ENCODE measurements around the gene CDRT15.
"Not testable (repeated sequence)": the region's sequence is repeated elsewhere in the genome, so short reads cannot be mapped to it uniquely, and the experiment has no call there.

CDRT15 gene

GRCh38 chr17:14236762-14237161 is at the start of gene CDRT15:
CDRT15 (minus strand) TSS chr17:14236862; CDS start chr17:14236833, 29 bp downstream.
- DNase-seq (ENCODE audit: low read depth); H3K4me3 ChIP-seq (ENCODE audit: control insufficient read depth, low read depth, low read length): not testable (repeated sequence)

- no peak for TF ChIP-seq CTCF (IDR thresholded peaks at IDR 0.05; ENCODE audit: control insufficient read depth, insufficient read depth, low read depth, low read length, missing control alignments)
- H3K4me3 ChIP-seq (ENCODE audit: control insufficient read depth, low read depth, low read length): no peak overlapping the region
- DNase-seq (ENCODE audit: low read depth): no peak
Observed at GRCh38 chr17:14282726-14283125, 46.1 kb upstream of the CDRT15 start.

- no peak overlapping the region for H3K4me3 ChIP-seq (ENCODE audit: control insufficient read depth, low read depth, low read length)
- no peak for DNase-seq (ENCODE audit: low read depth)
- TF ChIP-seq CTCF (IDR thresholded peaks at IDR 0.05; ENCODE audit: control insufficient read depth, insufficient read depth, low read depth, low read length, missing control alignments): no peak
Observed at GRCh38 chr17:14281530-14281929, 44.9 kb upstream of the CDRT15 start.

- TF ChIP-seq CTCF (IDR thresholded peaks at IDR 0.05; ENCODE audit: control insufficient read depth, insufficient read depth, low read depth, low read length, missing control alignments): no peak
- H3K4me3 ChIP-seq (ENCODE audit: control insufficient read depth, low read depth, low read length): no peak overlapping the region
- DNase-seq (ENCODE audit: low read depth): no peak
Observed at GRCh38 chr17:14276535-14277250, 40.0 kb upstream of the CDRT15 start.

- H3K4me3 ChIP-seq (ENCODE audit: control insufficient read depth, low read depth, low read length): no peak overlapping the region
- TF ChIP-seq CTCF (IDR thresholded peaks at IDR 0.05; ENCODE audit: control insufficient read depth, insufficient read depth, low read depth, low read length, missing control alignments): no peak
- no peak for DNase-seq (ENCODE audit: low read depth)
Observed at GRCh38 chr17:14270508-14270907, 33.8 kb upstream of the CDRT15 start.

- no peak overlapping the region for H3K4me3 ChIP-seq (ENCODE audit: control insufficient read depth, low read depth, low read length)
- DNase-seq (ENCODE audit: low read depth): no peak
- no peak for TF ChIP-seq CTCF (IDR thresholded peaks at IDR 0.05; ENCODE audit: control insufficient read depth, insufficient read depth, low read depth, low read length, missing control alignments)
Observed at GRCh38 chr17:14269473-14269872, 32.8 kb upstream of the CDRT15 start.

- no peak overlapping the region for H3K4me3 ChIP-seq (ENCODE audit: control insufficient read depth, low read depth, low read length)
- no peak for TF ChIP-seq CTCF (IDR thresholded peaks at IDR 0.05; ENCODE audit: control insufficient read depth, insufficient read depth, low read depth, low read length, missing control alignments)
- no peak for DNase-seq (ENCODE audit: low read depth)
Observed at GRCh38 chr17:14268264-14268663, 31.6 kb upstream of the CDRT15 start.
